ENCODE measurements around the gene ADAM22. TPM values are rescaled to one million over a fixed set of nuclear protein-coding genes. Genes with fewer than 3 reads are reported as not detected.

The ADAM22 gene
- total and polyA plus RNA-seq, 4 donors: 0.04 to 0.61 (median 0.15) TPM

DNA sequence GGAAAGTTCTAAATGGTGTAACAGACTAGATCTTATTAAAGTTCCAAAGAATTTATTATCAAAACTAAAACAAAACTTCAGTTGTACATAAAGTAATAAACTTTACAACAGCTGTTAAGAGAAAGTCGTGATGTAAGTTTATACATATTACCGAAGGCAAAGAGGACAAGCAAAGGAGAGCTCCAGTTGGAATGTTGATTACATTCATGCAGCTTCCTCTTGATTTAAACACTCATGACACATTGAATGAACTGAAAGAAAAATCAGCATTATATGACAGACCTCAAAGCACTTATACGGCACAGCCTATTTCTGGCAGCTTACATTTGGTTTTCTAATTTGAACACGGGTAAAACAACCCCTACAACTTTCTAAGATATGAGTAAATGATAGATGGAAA lies 272.2 kb downstream of the ADAM22 start:
- no peaks in the 10 kb centered on the region for H3K27me3 ChIP-seq (ENCODE audit: control insufficient read depth in 4 of 4, insufficient read depth in 4 of 4, low read length in 3 of 4)
- WGBS: 88% methylated on average over 4 of the region's 4 CpGs

DNA sequence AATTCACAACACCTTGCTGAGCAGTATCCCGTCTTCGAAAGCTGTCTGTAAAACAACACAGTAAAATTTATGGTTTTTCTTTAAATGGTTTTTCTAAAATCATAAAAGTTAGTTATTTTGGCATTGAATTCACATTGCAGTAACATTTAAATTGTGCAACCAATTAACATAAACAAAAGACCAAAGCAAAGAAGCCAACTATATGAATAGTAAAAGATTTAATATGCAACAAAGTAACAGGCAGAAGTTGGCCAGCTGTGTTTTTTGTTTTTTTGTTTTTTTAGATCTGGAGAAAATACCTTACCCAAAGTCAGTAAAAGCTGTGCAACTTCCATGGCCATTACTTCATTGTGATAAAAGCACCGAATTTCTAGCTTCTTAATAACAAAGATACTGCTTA lies 274.5 kb downstream of the ADAM22 start:
- DNase-seq (ENCODE audit: low spot score): no peak
- Histone ChIP-seq H3K9ac (ENCODE audit: low read depth in 1 of 2, low read length in 2 of 2) (no peak overlapping the region), H3K4me1 (ENCODE audit: control insufficient read depth in 4 of 4, insufficient read depth in 4 of 4, low read length in 3 of 4) (no peaks in the 10 kb centered on the region), H3K4me3 (ENCODE audit: low read depth in 1 of 3, low read length in 3 of 3) (no peak overlapping the region), H3K27ac (ENCODE audit: low read depth in 1 of 2, low read length in 2 of 2) (no peak overlapping the region), H3K27me3 (ENCODE audit: control insufficient read depth in 4 of 4, insufficient read depth in 4 of 4, low read length in 3 of 4) (no peaks in the 10 kb centered on the region), H3K36me3 (ENCODE audit: control insufficient read depth in 4 of 4, insufficient read depth in 3 of 4, low read depth in 1 of 4, low read length in 3 of 4) (peaks cover 1 to 38% (median 34%) of the 10 kb centered on the region in 4 donors), H3K9me3 (ENCODE audit: control insufficient read depth in 4 of 4, low read length in 3 of 4) (no peaks in the 10 kb centered on the region)
- 90% methylated on average over 3 of the region's 3 CpGs for WGBS
- TF ChIP-seq RAD21 (IDR thresholded peaks at IDR 0.05) (no peak), TAF1 (conservative IDR thresholded peaks at IDR 0.05) (no peak), GABPA (IDR thresholded peaks at IDR 0.05 in 1 of 2, conservative IDR thresholded peaks at IDR 0.05 in 1 of 2) (no peak), RXRA (IDR thresholded peaks at IDR 0.05) (no peak), HNF4A (conservative IDR thresholded peaks at IDR 0.05) (no peak), FOXA2 (IDR thresholded peaks at IDR 0.05) (no peak), NR2F2 (IDR thresholded peaks at IDR 0.05) (no peak), EGR1 (IDR thresholded peaks at IDR 0.05; ENCODE audit: low read depth in 2 of 2) (no peak), HNF4G (IDR thresholded peaks at IDR 0.05) (no peak), SP1 (IDR thresholded peaks at IDR 0.05) (no peak), YY1 (IDR thresholded peaks at IDR 0.05) (no peak), JUND (IDR thresholded peaks at IDR 0.05) (no peak)
- TF ChIP-seq, protein P1, sequence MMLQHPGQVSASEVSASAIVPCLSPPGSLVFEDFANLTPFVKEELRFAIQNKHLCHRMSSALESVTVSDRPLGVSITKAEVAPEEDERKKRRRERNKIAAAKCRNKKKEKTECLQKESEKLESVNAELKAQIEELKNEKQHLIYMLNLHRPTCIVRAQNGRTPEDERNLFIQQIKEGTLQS (IDR thresholded peaks at IDR 0.05): no peak
- TF ChIP-seq, protein P2, sequence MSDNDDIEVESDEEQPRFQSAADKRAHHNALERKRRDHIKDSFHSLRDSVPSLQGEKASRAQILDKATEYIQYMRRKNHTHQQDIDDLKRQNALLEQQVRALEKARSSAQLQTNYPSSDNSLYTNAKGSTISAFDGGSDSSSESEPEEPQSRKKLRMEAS (IDR thresholded peaks at IDR 0.05): no peak

More for the DNA sequence above, 272.2 kb downstream of the ADAM22 start:
- Histone ChIP-seq H3K36me3 (ENCODE audit: control insufficient read depth in 4 of 4, insufficient read depth in 3 of 4, low read depth in 1 of 4, low read length in 3 of 4) (peaks cover 1 to 41% (median 37%) of the 10 kb centered on the region in 4 donors), H3K9me3 (ENCODE audit: control insufficient read depth in 4 of 4, low read length in 3 of 4) (no peaks in the 10 kb centered on the region), H3K9ac (ENCODE audit: low read depth in 1 of 2, low read length in 2 of 2) (no peak overlapping the region), H3K4me3 (ENCODE audit: low read depth in 1 of 3, low read length in 3 of 3) (no peak overlapping the region), H3K27ac (ENCODE audit: low read depth in 1 of 2, low read length in 2 of 2) (no peak overlapping the region), H3K4me1 (ENCODE audit: control insufficient read depth in 4 of 4, insufficient read depth in 4 of 4, low read length in 3 of 4) (no peaks in the 10 kb centered on the region)
- no peak for DNase-seq (ENCODE audit: low spot score)
- TF ChIP-seq, protein P2 (IDR thresholded peaks at IDR 0.05): no peak
- no peak for TF ChIP-seq RXRA (IDR thresholded peaks at IDR 0.05)
- TF ChIP-seq JUND (IDR thresholded peaks at IDR 0.05): no peak
- TF ChIP-seq, protein P1 (IDR thresholded peaks at IDR 0.05): no peak
- TF ChIP-seq SP1 (IDR thresholded peaks at IDR 0.05): no peak
- TF ChIP-seq FOXA2 (IDR thresholded peaks at IDR 0.05): no peak

DNA sequence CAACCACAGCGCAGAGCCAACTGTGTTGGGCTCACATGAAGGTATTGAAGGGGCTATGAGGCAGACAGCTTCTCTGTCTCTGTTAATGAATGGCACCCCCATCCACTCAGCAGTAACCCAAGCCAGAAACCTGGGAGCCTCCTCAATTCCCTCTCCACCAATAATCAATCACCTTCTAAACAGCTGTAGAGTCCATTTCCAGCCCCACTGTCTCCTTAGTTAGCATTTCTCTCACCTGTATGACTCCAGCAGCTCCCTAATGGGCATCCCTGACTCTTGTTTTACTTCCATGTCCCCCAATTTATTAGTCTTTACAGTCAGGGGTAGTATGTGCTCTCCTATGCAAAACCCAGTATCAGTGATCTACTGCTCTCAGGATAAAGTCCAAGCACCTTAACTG lies 278.9 kb downstream of the ADAM22 start:
- 98% methylated on average over 1 of the region's 1 CpG for WGBS
- peaks cover 6 to 30% (median 12%) of the 10 kb centered on the region in 4 donors for H3K36me3 ChIP-seq (ENCODE audit: control insufficient read depth in 4 of 4, insufficient read depth in 3 of 4, low read depth in 1 of 4, low read length in 3 of 4)
- no peak for TF ChIP-seq YY1 (IDR thresholded peaks at IDR 0.05)
- TF ChIP-seq, protein P3, sequence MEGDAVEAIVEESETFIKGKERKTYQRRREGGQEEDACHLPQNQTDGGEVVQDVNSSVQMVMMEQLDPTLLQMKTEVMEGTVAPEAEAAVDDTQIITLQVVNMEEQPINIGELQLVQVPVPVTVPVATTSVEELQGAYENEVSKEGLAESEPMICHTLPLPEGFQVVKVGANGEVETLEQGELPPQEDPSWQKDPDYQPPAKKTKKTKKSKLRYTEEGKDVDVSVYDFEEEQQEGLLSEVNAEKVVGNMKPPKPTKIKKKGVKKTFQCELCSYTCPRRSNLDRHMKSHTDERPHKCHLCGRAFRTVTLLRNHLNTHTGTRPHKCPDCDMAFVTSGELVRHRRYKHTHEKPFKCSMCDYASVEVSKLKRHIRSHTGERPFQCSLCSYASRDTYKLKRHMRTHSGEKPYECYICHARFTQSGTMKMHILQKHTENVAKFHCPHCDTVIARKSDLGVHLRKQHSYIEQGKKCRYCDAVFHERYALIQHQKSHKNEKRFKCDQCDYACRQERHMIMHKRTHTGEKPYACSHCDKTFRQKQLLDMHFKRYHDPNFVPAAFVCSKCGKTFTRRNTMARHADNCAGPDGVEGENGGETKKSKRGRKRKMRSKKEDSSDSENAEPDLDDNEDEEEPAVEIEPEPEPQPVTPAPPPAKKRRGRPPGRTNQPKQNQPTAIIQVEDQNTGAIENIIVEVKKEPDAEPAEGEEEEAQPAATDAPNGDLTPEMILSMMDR (IDR thresholded peaks at IDR 0.05; ENCODE audit: low read depth, low read length, missing input control): no peak
- no peak for TF ChIP-seq HNF4A (conservative IDR thresholded peaks at IDR 0.05)
- TF ChIP-seq, protein P4, sequence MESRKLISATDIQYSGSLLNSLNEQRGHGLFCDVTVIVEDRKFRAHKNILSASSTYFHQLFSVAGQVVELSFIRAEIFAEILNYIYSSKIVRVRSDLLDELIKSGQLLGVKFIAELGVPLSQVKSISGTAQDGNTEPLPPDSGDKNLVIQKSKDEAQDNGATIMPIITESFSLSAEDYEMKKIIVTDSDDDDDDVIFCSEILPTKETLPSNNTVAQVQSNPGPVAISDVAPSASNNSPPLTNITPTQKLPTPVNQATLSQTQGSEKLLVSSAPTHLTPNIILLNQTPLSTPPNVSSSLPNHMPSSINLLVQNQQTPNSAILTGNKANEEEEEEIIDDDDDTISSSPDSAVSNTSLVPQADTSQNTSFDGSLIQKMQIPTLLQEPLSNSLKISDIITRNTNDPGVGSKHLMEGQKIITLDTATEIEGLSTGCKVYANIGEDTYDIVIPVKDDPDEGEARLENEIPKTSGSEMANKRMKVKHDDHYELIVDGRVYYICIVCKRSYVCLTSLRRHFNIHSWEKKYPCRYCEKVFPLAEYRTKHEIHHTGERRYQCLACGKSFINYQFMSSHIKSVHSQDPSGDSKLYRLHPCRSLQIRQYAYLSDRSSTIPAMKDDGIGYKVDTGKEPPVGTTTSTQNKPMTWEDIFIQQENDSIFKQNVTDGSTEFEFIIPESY (IDR thresholded peaks at IDR 0.05): no peak
- TF ChIP-seq RAD21 (IDR thresholded peaks at IDR 0.05): no peak
- TF ChIP-seq HNF4G (IDR thresholded peaks at IDR 0.05): no peak
- TF ChIP-seq RXRA (IDR thresholded peaks at IDR 0.05): no peak

More for the DNA sequence above, 278.9 kb downstream of the ADAM22 start:
- H3K27me3 ChIP-seq (ENCODE audit: control insufficient read depth in 4 of 4, insufficient read depth in 4 of 4, low read length in 3 of 4): no peaks in the 10 kb centered on the region
- no peak overlapping the region for H3K27ac ChIP-seq (ENCODE audit: low read depth in 1 of 2, low read length in 2 of 2)
- no peaks in the 10 kb centered on the region for H3K9me3 ChIP-seq (ENCODE audit: control insufficient read depth in 4 of 4, low read length in 3 of 4)
- peaks cover 0 to 7% (median 1%) of the 10 kb centered on the region in 4 donors for H3K4me1 ChIP-seq (ENCODE audit: control insufficient read depth in 4 of 4, insufficient read depth in 4 of 4, low read length in 3 of 4)
- H3K4me3 ChIP-seq (ENCODE audit: low read depth in 1 of 3, low read length in 3 of 3): no peak overlapping the region
- H3K9ac ChIP-seq (ENCODE audit: low read depth in 1 of 2, low read length in 2 of 2): no peak overlapping the region
- DNase-seq (ENCODE audit: low spot score): no peak

Measured in liver (tissue), 9 donors.